Activated CD4-positive, alpha-beta T cell treated with anti-CD3 and anti-CD28 coated beads, Interleukin-2, amount 10 ng/mL, durations not matched to agents 7 days and 5 days (primary cell): ENCODE data around the gene RAD51B. TPM values are rescaled to one million over a fixed set of nuclear protein-coding genes. Genes with fewer than 3 reads are reported as not detected.
A peak's percentile ranks its signal among the peaks of the same experiment; 100 is the strongest.

ENCODE experiments used
- CTCF ChIA-PET: fragments of 350-600 bp; sonication (Branson Sonifier 250); formaldehyde crosslinking; loops from one replicate; lab custom pipeline; 2021; ENCODE audit warnings: antibody characterized with exemption; lab: Charles Lee
- POLR2A ChIA-PET: fragments of 350-600 bp; sonication (Branson Sonifier 250); formaldehyde crosslinking; loops from one replicate; lab custom pipeline; 2021; ENCODE audit warnings: antibody characterized with exemption; lab: Charles Lee
- DNase-seq: peaks from one replicate; pipeline ENCODE4 v3.0.0-alpha.2; 2020
- H3K27ac Mint-ChIP-seq: one replicate; pipeline ENCODE4 v1.8.0; 2021; ENCODE audit warnings: mild to moderate bottlenecking, moderate library complexity, mixed read lengths
- H3K27me3 Mint-ChIP-seq: one replicate; pipeline ENCODE4 v1.8.0; 2021; ENCODE audit warnings: mixed read lengths
- H3K36me3 Mint-ChIP-seq: one replicate; pipeline ENCODE4 v1.8.0; 2021; ENCODE audit warnings: low read depth, mixed read lengths
- H3K4me1 Mint-ChIP-seq: one replicate; pipeline ENCODE4 v1.8.0; 2021; ENCODE audit warnings: mixed read lengths
- H3K4me3 Mint-ChIP-seq: one replicate; pipeline ENCODE4 v1.8.0; 2021; ENCODE audit warnings: mild to moderate bottlenecking, moderate library complexity, mixed read lengths
- H3K9me3 Mint-ChIP-seq: one replicate; pipeline ENCODE4 v1.8.0; 2021; ENCODE audit warnings: mixed read lengths
- total RNA-seq, 2 experiments: library from RNA; stranded (reverse); gene quantifications; one replicate each; pipeline ENCODE4 v1.2.3, GENCODE V29; 2021

The RAD51B gene
- total RNA-seq, 2 experiments from 2014 or later: 20.6 to 30.3 TPM

GRCh38 chr14:68460541-68460940, 641.0 kb downstream of the RAD51B start:
- ChIA-PET CTCF (interaction anchor here (0.6 kb wide), 1 partner anchor 446 kb away, joined by 3 read pairs; no protein-coding TSS in a partner anchor), POLR2A (no interaction called here)
- Mint-ChIP-seq H3K27ac (no peak overlapping the region), H3K4me3 (no peak overlapping the region), H3K36me3 (no peaks in the 10 kb centered on the region), H3K4me1 (no peaks in the 10 kb centered on the region), H3K9me3 (peaks cover 2% of the 10 kb centered on the region), H3K27me3 (no peaks in the 10 kb centered on the region)
- no peak for DNase-seq

GRCh38 chr14:68461086-68461485, 641.5 kb downstream of the RAD51B start:
- DNase-seq: no peak
- H3K4me1 Mint-ChIP-seq: no peaks in the 10 kb centered on the region
- H3K36me3 Mint-ChIP-seq: no peaks in the 10 kb centered on the region
- H3K27ac Mint-ChIP-seq: no peak overlapping the region
- H3K9me3 Mint-ChIP-seq: peaks cover 2% of the 10 kb centered on the region
- no peaks in the 10 kb centered on the region for H3K27me3 Mint-ChIP-seq
- ChIA-PET POLR2A (no interaction called here), CTCF (interaction anchor here (0.6 kb wide), 2 partner anchors 401 to 446 kb away, joined by 3 read pairs; no protein-coding TSS in a partner anchor)
- H3K4me3 Mint-ChIP-seq: no peak overlapping the region

- Mint-ChIP-seq H3K27me3 (no peaks in the 10 kb centered on the region), H3K4me3 (no peak overlapping the region), H3K4me1 (no peaks in the 10 kb centered on the region), H3K27ac (no peak overlapping the region), H3K9me3 (no peaks in the 10 kb centered on the region), H3K36me3 (no peaks in the 10 kb centered on the region)
- no peak for DNase-seq
- ChIA-PET CTCF (no interaction called here), POLR2A (no interaction called here)
These were observed 643.1 kb downstream of the RAD51B start for GRCh38 chr14:68462683-68463082.

- CTCF ChIA-PET: no interaction called here
- no peaks in the 10 kb centered on the region for H3K9me3 Mint-ChIP-seq
These were observed 643.7 kb downstream of the RAD51B start for GRCh38 chr14:68463299-68463698.

GRCh38 chr14:68463705-68464374, 644.3 kb downstream of the RAD51B start:
- Mint-ChIP-seq H3K4me1 (peaks cover 8% of the 10 kb centered on the region), H3K9me3 (no peaks in the 10 kb centered on the region), H3K36me3 (no peaks in the 10 kb centered on the region), H3K27me3 (no peaks in the 10 kb centered on the region), H3K4me3 (no peak overlapping the region), H3K27ac (no peak overlapping the region)
- DNase-seq: no peak
- ChIA-PET POLR2A (no interaction called here), CTCF (interaction anchor here (0.6 kb wide), 1 partner anchor 11 kb away, joined by 6 read pairs; no protein-coding TSS in a partner anchor)

More at GRCh38 chr14:68463299-68463698, 643.7 kb downstream of the RAD51B start:
- Mint-ChIP-seq H3K27ac (no peak overlapping the region), H3K27me3 (no peaks in the 10 kb centered on the region), H3K36me3 (no peaks in the 10 kb centered on the region), H3K4me3 (no peak overlapping the region), H3K4me1 (peaks cover 4% of the 10 kb centered on the region)
- POLR2A ChIA-PET: no interaction called here
- no peak for DNase-seq

GRCh38 chr14:68464711-68465110, 645.1 kb downstream of the RAD51B start:
- H3K27me3 Mint-ChIP-seq: no peaks in the 10 kb centered on the region
- H3K4me1 Mint-ChIP-seq: peaks cover 14% of the 10 kb centered on the region
- H3K9me3 Mint-ChIP-seq: no peaks in the 10 kb centered on the region
- POLR2A ChIA-PET: no interaction called here
- no peak overlapping the region for H3K4me3 Mint-ChIP-seq
- no peak for DNase-seq
- no peaks in the 10 kb centered on the region for H3K36me3 Mint-ChIP-seq
- CTCF ChIA-PET: no interaction called here
- no peak overlapping the region for H3K27ac Mint-ChIP-seq

- Mint-ChIP-seq H3K9me3 (no peaks in the 10 kb centered on the region), H3K27me3 (no peaks in the 10 kb centered on the region), H3K4me3 (no peak overlapping the region), H3K27ac (no peak overlapping the region), H3K36me3 (no peaks in the 10 kb centered on the region), H3K4me1 (peaks cover 17% of the 10 kb centered on the region)
- DNase-seq: no peak
- POLR2A ChIA-PET: no interaction called here
- CTCF ChIA-PET: no interaction called here
These were observed 647.0 kb downstream of the RAD51B start for GRCh38 chr14:68466491-68466977.

GRCh38 chr14:68467425-68467824, 647.8 kb downstream of the RAD51B start:
- Mint-ChIP-seq H3K36me3 (no peaks in the 10 kb centered on the region), H3K4me1 (peaks cover 17% of the 10 kb centered on the region), H3K4me3 (no peak overlapping the region), H3K27me3 (no peaks in the 10 kb centered on the region), H3K27ac (no peak overlapping the region), H3K9me3 (no peaks in the 10 kb centered on the region)
- ChIA-PET POLR2A (no interaction called here), CTCF (interaction anchor here (1.5 to 2.1 kb wide), 3 partner anchors 8 to 166 kb away, joined by 3 to 6 read pairs (median 4); no protein-coding TSS in a partner anchor)
- no peak for DNase-seq

GRCh38 chr14:68468437-68469207, 649.0 kb downstream of the RAD51B start:
- CTCF ChIA-PET: interaction anchor here (0.8 to 2.1 kb wide), 5 partner anchors 10 to 167 kb away, joined by 3 to 6 read pairs (median 3); no protein-coding TSS in a partner anchor
- H3K4me3 Mint-ChIP-seq: no peak overlapping the region
- POLR2A ChIA-PET: no interaction called here
- H3K9me3 Mint-ChIP-seq: no peaks in the 10 kb centered on the region
- H3K4me1 Mint-ChIP-seq: peaks cover 17% of the 10 kb centered on the region
- H3K27me3 Mint-ChIP-seq: no peaks in the 10 kb centered on the region
- H3K27ac Mint-ChIP-seq: peak overlapping the region; percentile 7
- DNase-seq: peak; percentile 14
- H3K36me3 Mint-ChIP-seq: no peaks in the 10 kb centered on the region

- Mint-ChIP-seq H3K4me3 (no peak overlapping the region), H3K36me3 (no peaks in the 10 kb centered on the region), H3K9me3 (no peaks in the 10 kb centered on the region), H3K4me1 (peaks cover 17% of the 10 kb centered on the region), H3K27me3 (no peaks in the 10 kb centered on the region), H3K27ac (no peak overlapping the region)
- POLR2A ChIA-PET: no interaction called here
- DNase-seq: no peak
- CTCF ChIA-PET: interaction anchor here (2.1 kb wide), 1 partner anchor 25 kb away, joined by 6 read pairs; no protein-coding TSS in a partner anchor
These were observed 649.7 kb downstream of the RAD51B start for GRCh38 chr14:68469208-68469713.

- no peak overlapping the region for H3K4me3 Mint-ChIP-seq
- H3K27me3 Mint-ChIP-seq: no peaks in the 10 kb centered on the region
- H3K36me3 Mint-ChIP-seq: no peaks in the 10 kb centered on the region
- H3K4me1 Mint-ChIP-seq: peaks cover 17% of the 10 kb centered on the region
- H3K9me3 Mint-ChIP-seq: no peaks in the 10 kb centered on the region
- ChIA-PET CTCF (interaction anchor here (0.6 to 2.0 kb wide), 3 partner anchors 40 to 1120 kb away, joined by 3 to 5 read pairs (median 3); no protein-coding TSS in a partner anchor), POLR2A (no interaction called here)
- no peak for DNase-seq
- H3K27ac Mint-ChIP-seq: no peak overlapping the region
These were observed 650.8 kb downstream of the RAD51B start for GRCh38 chr14:68470361-68470760.

- ChIA-PET CTCF (interaction anchor here (1.5 to 2.0 kb wide), 2 partner anchors 39 to 309 kb away, joined by 3 to 5 read pairs; no protein-coding TSS in a partner anchor), POLR2A (no interaction called here)
- H3K4me1 Mint-ChIP-seq: peaks cover 17% of the 10 kb centered on the region
- no peak for DNase-seq
- no peak overlapping the region for H3K4me3 Mint-ChIP-seq
- H3K27ac Mint-ChIP-seq: no peak overlapping the region
- no peaks in the 10 kb centered on the region for H3K9me3 Mint-ChIP-seq
- H3K27me3 Mint-ChIP-seq: no peaks in the 10 kb centered on the region
- no peaks in the 10 kb centered on the region for H3K36me3 Mint-ChIP-seq
These were observed 651.7 kb downstream of the RAD51B start for GRCh38 chr14:68471029-68471963.
